ENCODE results near the gene NUDT14.

The NUDT14 gene

GRCh38 chr14:105161964-105162668 lies 19.0 kb downstream of the NUDT14 start:
- Mint-ChIP-seq H3K36me3 (ENCODE audit: low read depth) (no peaks in the 10 kb centered on the region), H3K27me3 (ENCODE audit: low read depth, poor library complexity) (peaks cover 33% of the 10 kb centered on the region), H3K4me3 (no peak overlapping the region), H3K9me3 (no peaks in the 10 kb centered on the region), H3K4me1 (peaks cover 30% of the 10 kb centered on the region), H3K27ac (peak overlapping the region; percentile 42)
- no peak for DNase-seq
- TF ChIP-seq CTCF (IDR thresholded peaks at IDR 0.05) = no peak

- DNase-seq = no peak
- Mint-ChIP-seq H3K27me3 (ENCODE audit: low read depth, poor library complexity) (peaks cover 25% of the 10 kb centered on the region), H3K9me3 (no peaks in the 10 kb centered on the region), H3K4me3 (no peak overlapping the region), H3K4me1 (peaks cover 32% of the 10 kb centered on the region), H3K27ac (no peak overlapping the region), H3K36me3 (ENCODE audit: low read depth) (no peaks in the 10 kb centered on the region)
- TF ChIP-seq CTCF (IDR thresholded peaks at IDR 0.05) = no peak
These were observed 19.8 kb downstream of the NUDT14 start for GRCh38 chr14:105161309-105161708.

GRCh38 chr14:105160776-105161175 lies 20.3 kb downstream of the NUDT14 start:
- H3K4me1 Mint-ChIP-seq = peaks cover 34% of the 10 kb centered on the region
- peaks cover 20% of the 10 kb centered on the region for H3K27me3 Mint-ChIP-seq (ENCODE audit: low read depth, poor library complexity)
- TF ChIP-seq CTCF (IDR thresholded peaks at IDR 0.05) = no peak
- no peak overlapping the region for H3K4me3 Mint-ChIP-seq
- H3K27ac Mint-ChIP-seq = no peak overlapping the region
- DNase-seq = no peak
- H3K36me3 Mint-ChIP-seq (ENCODE audit: low read depth) = no peaks in the 10 kb centered on the region
- H3K9me3 Mint-ChIP-seq = no peaks in the 10 kb centered on the region

GRCh38 chr14:105159344-105159743 lies 21.8 kb downstream of the NUDT14 start:
- no peaks in the 10 kb centered on the region for H3K9me3 Mint-ChIP-seq
- no peak for DNase-seq
- H3K4me1 Mint-ChIP-seq = peaks cover 29% of the 10 kb centered on the region
- H3K27me3 Mint-ChIP-seq (ENCODE audit: low read depth, poor library complexity) = peaks cover 12% of the 10 kb centered on the region
- no peak overlapping the region for H3K4me3 Mint-ChIP-seq
- H3K27ac Mint-ChIP-seq = no peak overlapping the region
- no peaks in the 10 kb centered on the region for H3K36me3 Mint-ChIP-seq (ENCODE audit: low read depth)
- no peak for TF ChIP-seq CTCF (IDR thresholded peaks at IDR 0.05)

GRCh38 chr14:105158794-105159193 lies 22.3 kb downstream of the NUDT14 start:
- no peak for DNase-seq
- H3K4me1 Mint-ChIP-seq = peaks cover 25% of the 10 kb centered on the region
- H3K27ac Mint-ChIP-seq = no peak overlapping the region
- no peak for TF ChIP-seq CTCF (IDR thresholded peaks at IDR 0.05)
- no peak overlapping the region for H3K4me3 Mint-ChIP-seq
- H3K36me3 Mint-ChIP-seq (ENCODE audit: low read depth) = no peaks in the 10 kb centered on the region
- no peaks in the 10 kb centered on the region for H3K9me3 Mint-ChIP-seq
- peaks cover 12% of the 10 kb centered on the region for H3K27me3 Mint-ChIP-seq (ENCODE audit: low read depth, poor library complexity)

GRCh38 chr14:105157872-105158271 lies 23.2 kb downstream of the NUDT14 start:
- Mint-ChIP-seq H3K36me3 (ENCODE audit: low read depth) (no peaks in the 10 kb centered on the region), H3K27ac (no peak overlapping the region), H3K4me1 (peaks cover 20% of the 10 kb centered on the region), H3K9me3 (no peaks in the 10 kb centered on the region), H3K27me3 (ENCODE audit: low read depth, poor library complexity) (peaks cover 12% of the 10 kb centered on the region), H3K4me3 (no peak overlapping the region)
- no peak for DNase-seq
- no peak for TF ChIP-seq CTCF (IDR thresholded peaks at IDR 0.05)
